HuH-7.5 (cell line): Measurements from ENCODE around the gene RSL1D1.
"Not testable (repeated sequence)": the region's sequence is repeated elsewhere in the genome, so short reads cannot be mapped to it uniquely, and the experiment has no call there.

ENCODE experiments used
- DNase-seq: peaks from one replicate; pipeline ENCODE4 v3.0.0; 2011; ENCODE audit warnings: low spot score

RSL1D1 gene

DNA sequence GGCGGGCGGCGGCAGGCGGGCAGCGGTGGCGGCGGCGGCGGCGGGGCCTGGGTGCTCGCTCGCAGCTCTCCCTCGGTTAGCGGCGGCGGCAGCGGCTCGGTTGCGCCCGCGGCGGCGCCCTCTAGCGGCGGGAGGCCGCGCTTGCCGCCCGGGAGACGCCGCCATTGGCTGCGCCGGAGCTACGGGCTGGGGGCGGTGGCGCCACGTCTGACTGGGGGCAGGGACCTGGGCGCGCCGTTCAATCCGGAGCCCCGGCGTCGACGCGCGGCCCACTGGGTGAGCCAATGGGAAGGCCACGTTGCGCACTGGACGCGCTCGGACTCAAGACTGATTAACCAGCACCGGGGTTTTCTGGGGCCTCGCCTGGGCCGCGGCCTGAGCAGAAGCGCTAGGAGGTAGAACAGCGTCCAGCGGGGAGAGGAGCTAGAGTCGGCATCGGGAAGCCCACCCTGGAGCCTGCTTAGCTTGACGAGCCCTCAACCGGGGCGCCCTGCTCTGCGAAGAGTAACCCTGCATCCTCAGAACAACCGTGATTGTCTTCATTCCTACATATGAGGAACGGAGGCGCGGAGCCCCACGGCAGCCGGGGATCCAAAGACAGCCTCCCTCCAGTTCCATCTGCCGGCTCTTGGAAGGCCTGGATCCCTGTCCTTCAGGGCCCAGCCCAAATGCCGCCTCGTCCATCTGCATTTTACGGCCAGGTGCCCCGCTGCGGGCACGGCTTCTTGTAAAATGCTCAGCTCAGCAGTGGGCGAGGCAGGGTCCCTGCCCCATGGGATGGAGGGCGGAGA, 54.0 kb downstream of the RSL1D1 start, which contains the start of gene ZC3H7A:
Gene ZC3H7A (minus strand): TSS at position 93 of the 791 bp plus-strand sequence. CDS start 14,904 bp downstream, outside the sequence.
- DNase-seq = peak; percentile 90

GRCh38 chr16:11796227-11797165, 54.8 kb downstream of the RSL1D1 start:
- peak; percentile 44 for DNase-seq

GRCh38 chr16:11795887-11796226, 55.5 kb downstream of the RSL1D1 start:
- DNase-seq = no peak

GRCh38 chr16:11794996-11795886, 56.1 kb downstream of the RSL1D1 start:
- no peak for DNase-seq

DNA sequence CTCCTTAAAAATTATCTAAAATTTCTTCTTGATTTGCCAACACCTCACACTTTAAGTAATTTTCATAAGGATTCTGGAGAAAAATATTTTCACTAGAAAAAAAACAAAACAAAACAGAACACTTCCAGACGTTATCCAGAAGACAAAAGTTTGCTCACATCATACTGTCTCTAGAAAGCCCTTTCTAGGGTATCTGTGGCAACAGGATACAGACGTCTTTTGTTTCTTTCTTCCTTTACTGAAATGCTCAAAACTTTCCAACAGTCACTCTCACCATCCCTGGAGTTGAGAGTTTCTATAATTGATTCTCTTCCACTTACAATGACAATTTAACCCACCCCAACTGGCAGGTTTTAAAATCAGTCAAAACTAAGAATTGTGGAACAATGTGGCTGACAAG, 56.9 kb downstream of the RSL1D1 start:
- no peak for DNase-seq

GRCh38 chr16:11793840-11794239, 57.5 kb downstream of the RSL1D1 start:
- DNase-seq = no peak

GRCh38 chr16:11792410-11793241, 58.7 kb downstream of the RSL1D1 start:
- DNase-seq = no peak

DNA sequence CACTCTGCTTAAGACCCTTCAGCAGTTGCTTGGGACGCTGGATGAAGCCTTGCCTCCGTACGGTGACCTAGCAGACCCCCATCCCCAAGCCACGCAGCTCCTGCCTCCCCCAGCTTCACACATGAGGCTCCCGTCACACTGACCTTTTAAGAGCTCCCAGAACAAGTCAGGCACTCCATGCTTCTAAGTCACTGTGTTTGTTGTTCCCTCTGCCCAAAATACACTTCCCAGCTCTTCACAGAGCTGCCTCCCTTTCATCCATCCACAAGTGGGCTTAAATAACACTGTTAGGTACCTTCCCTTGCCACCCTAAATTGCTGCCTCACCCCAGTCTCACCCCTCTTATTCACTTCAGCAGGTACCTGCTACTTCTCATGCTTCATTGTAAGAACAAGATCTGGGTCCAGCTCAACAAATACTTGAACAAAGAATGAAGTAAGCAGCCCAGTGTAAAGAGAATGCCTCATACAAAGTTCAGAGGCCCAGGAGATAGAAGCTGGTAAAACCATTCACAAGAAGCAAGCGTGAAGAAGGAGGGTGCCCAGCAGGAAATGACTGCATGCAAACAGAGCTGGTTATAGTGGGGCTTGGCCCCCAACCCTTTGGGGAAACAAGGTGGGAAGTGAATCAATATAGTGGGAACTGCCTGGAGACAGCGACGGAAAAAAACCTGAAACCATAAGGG, 60.1 kb downstream of the RSL1D1 start:
- DNase-seq = no peak

GRCh38 chr16:11788914-11789313, 62.4 kb downstream of the RSL1D1 start:
- DNase-seq = no peak

GRCh38 chr16:11784980-11785599, 66.3 kb downstream of the RSL1D1 start:
- not testable (repeated sequence) for DNase-seq

- not testable (repeated sequence) for DNase-seq
Observed at GRCh38 chr16:11784381-11784780, 67.0 kb downstream of the RSL1D1 start.

GRCh38 chr16:11784038-11784369, 67.3 kb downstream of the RSL1D1 start:
- DNase-seq = no peak
